Activated T-helper 2 cell treated with anti-CD3 and anti-CD28 coated beads, Interferon-gamma antibody, Interleukin-2, Interleukin-4, amounts not matched to agents 10 μg/mL and 5 μg/mL and 100 μg/mL, durations not matched to agents 14 hours and 24 hours and 36 hours (primary cell): ENCODE measurements around the gene RAB37. TPM values are rescaled to one million over a fixed set of nuclear protein-coding genes. Genes with fewer than 3 reads are reported as not detected.
A peak's percentile ranks its signal among the peaks of the same experiment; 100 is the strongest.

Experiments
- DNase-seq: peaks from one replicate; pipeline ENCODE4 v3.0.0; 2021; ENCODE audit warnings: low spot score
- H3K27ac Mint-ChIP-seq: one replicate; pipeline ENCODE4 v1.8.0; 2021; ENCODE audit warnings: mixed read lengths
- H3K27me3 Mint-ChIP-seq: one replicate; pipeline ENCODE4 v1.8.0; 2021; ENCODE audit warnings: low read depth, mixed read lengths
- H3K36me3 Mint-ChIP-seq: one replicate; pipeline ENCODE4 v1.8.0; 2021; ENCODE audit warnings: low read depth, mixed read lengths
- H3K4me1 Mint-ChIP-seq: one replicate; pipeline ENCODE4 v1.8.0; 2021; ENCODE audit warnings: low read depth, mixed read lengths
- H3K4me3 Mint-ChIP-seq: one replicate; pipeline ENCODE4 v1.8.0; 2021; ENCODE audit warnings: low read depth, mild to moderate bottlenecking, moderate library complexity, mixed read lengths
- H3K9me3 Mint-ChIP-seq: one replicate; pipeline ENCODE4 v1.8.0; 2021; ENCODE audit warnings: mixed read lengths
- intact Hi-C: fragments of 100-400 bp; cut with micrococcal nuclease; formaldehyde crosslinking; loops from one replicate; pipeline ENCODE4 v1.15.1; 2023
- total RNA-seq: library from RNA; stranded (reverse); gene quantifications from 2 replicates; pipeline ENCODE4 v1.2.3, GENCODE V29; 2022

The RAB37 gene
- total RNA-seq, 1 donor from 2014 or later: 9.7 TPM

GRCh38 chr17:74730491-74731346, 6.3 kb upstream of the RAB37 start:
- no peak overlapping the region for H3K4me3 Mint-ChIP-seq
- H3K27ac Mint-ChIP-seq: no peak overlapping the region
- H3K9me3 Mint-ChIP-seq: no peaks in the 10 kb centered on the region
- H3K4me1 Mint-ChIP-seq: peaks cover 9% of the 10 kb centered on the region
- no peaks in the 10 kb centered on the region for H3K36me3 Mint-ChIP-seq
- peaks cover 6% of the 10 kb centered on the region for H3K27me3 Mint-ChIP-seq
- intact Hi-C loops: no loop called here
- peak; percentile 54 for DNase-seq

DNA sequence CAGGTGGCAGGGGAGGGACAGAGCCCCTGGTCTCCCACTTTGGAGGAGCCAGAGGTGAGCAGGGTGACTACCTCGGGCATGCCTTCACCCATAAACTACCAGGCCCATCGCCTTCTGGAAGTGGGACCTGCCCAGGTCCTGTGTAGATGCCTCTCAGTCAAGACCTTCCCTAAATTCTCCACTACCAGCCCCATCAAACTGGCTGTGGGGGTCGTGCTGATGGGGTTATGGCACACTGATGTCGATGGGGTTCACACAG, 5.8 kb upstream of the RAB37 start:
- Mint-ChIP-seq H3K9me3 (no peaks in the 10 kb centered on the region), H3K27me3 (peaks cover 8% of the 10 kb centered on the region), H3K4me1 (peaks cover 11% of the 10 kb centered on the region), H3K4me3 (no peak overlapping the region), H3K36me3 (no peaks in the 10 kb centered on the region), H3K27ac (no peak overlapping the region)
- DNase-seq: no peak
- intact Hi-C loops: no loop called here

DNA sequence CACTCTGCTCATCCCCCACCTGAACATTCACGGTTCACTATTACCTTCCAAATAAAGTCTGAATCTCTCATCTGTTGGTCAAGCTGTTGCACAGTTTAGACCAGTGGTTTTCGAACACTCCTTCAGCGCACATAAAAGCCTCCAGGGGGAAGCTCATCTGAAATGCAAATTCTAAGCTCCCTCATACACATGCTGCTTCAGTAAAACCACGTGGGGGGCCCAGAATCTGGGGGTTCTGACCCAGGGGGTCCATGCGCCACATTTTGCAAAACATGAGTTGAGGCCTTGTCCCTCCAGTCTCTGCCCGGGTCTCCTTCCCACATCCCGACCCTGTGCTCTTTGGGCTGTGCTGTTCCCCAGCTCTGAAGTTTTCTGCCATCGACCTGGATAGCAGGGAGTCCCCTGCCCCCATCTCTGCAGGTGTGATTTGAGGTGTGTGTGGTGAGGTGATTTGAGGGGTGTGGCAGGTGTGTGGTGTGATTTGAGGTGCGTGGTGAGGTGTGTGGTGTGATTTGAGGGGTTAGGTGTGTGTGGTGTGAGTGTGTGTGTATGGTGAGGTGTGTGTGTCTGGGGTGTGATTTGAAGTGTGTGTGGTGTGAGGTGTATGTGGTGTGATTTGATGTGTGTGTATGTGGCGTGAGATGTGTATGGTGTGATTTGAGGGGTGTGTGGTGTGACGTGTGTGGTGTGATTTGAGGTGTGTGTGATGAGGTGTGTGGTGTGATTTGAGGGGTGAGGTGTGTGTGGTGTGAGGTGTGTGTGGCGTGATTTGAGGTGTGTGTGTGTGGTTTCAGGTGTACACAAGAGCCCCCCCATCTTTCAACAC, 4.8 kb upstream of the RAB37 start:
- intact Hi-C loops: no loop called here
- H3K27me3 Mint-ChIP-seq: peaks cover 9% of the 10 kb centered on the region
- no peaks in the 10 kb centered on the region for H3K9me3 Mint-ChIP-seq
- H3K4me3 Mint-ChIP-seq: no peak overlapping the region
- H3K4me1 Mint-ChIP-seq: peaks cover 13% of the 10 kb centered on the region
- DNase-seq: no peak
- H3K36me3 Mint-ChIP-seq: no peaks in the 10 kb centered on the region
- H3K27ac Mint-ChIP-seq: no peak overlapping the region

DNA sequence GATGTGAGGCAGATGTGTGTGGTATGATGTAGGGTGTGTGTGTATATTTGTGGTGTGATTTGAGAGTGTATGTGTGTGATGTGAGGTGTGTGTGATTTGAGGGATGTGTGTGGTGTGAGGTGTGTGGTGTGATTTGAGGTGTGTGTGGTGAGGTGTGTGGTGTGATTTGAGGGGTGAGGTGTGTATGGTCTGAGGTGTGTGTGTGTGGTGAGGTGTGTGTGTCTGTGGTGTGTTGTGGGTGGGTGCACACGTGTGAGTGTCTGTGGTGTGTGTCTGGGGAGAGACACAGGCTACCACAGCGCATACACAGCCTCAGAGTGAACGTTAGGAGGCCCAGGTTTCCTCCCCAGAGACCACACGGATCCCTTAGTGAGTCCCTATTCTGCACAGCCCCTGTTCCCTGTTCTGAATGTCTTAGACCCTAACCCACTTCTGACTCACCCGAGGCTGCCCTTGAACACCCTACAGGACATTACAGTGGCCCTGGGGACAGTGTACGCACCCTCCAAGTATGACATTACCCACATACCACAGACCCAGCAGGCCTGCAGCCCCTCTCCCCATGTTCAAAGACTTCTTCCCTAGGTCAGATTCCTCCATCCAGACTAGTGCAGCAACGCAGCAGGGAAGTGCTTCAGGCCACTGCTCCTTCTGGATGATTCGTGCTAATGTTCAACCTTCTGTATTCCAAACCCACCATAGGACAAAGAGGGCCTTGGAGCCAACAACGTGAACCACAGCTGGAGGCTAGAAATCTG, 3.5 kb upstream of the RAB37 start:
- DNase-seq: no peak
- intact Hi-C loops: no loop called here
- no peaks in the 10 kb centered on the region for H3K9me3 Mint-ChIP-seq

DNA sequence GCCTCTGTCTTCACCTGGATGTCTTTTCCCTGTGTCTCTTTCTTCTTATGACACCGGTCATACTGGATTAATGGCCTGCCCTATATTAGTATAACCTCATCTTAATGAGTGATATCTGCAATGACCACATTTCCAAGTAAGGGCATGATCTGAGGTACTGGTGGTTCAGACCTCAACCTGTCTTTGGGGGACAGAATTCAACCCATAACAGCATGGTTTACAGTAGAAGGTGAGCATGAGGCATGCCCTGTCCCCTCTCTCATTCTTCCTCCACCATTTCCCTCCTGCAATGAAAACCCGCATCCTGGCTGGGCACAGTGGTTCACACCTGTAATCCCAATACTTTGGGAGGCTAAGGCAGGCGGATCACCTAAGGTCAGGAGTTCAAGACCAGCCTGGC, 2.8 kb upstream of the RAB37 start:
- Mint-ChIP-seq H3K27me3 (peaks cover 9% of the 10 kb centered on the region), H3K4me3 (no peak overlapping the region), H3K27ac (no peak overlapping the region), H3K36me3 (no peaks in the 10 kb centered on the region), H3K9me3 (no peaks in the 10 kb centered on the region), H3K4me1 (peaks cover 27% of the 10 kb centered on the region)
- intact Hi-C loops: no loop called here
- DNase-seq: no peak

More for the DNA sequence above, 3.5 kb upstream of the RAB37 start:
- Mint-ChIP-seq H3K4me3 (no peak overlapping the region), H3K36me3 (no peaks in the 10 kb centered on the region), H3K27ac (no peak overlapping the region), H3K4me1 (peaks cover 20% of the 10 kb centered on the region), H3K27me3 (peaks cover 9% of the 10 kb centered on the region)

GRCh38 chr17:74737299-74738050, 419 bp downstream of the RAB37 start:
- intact Hi-C loops: loop anchor here (1.0 to 5.0 kb wide), 2 partner anchors 80 to 170 kb away; partner anchors contain the start of gene CD300H
- Mint-ChIP-seq H3K27ac (peak overlapping the region; percentile 87), H3K27me3 (peaks cover 9% of the 10 kb centered on the region), H3K36me3 (no peaks in the 10 kb centered on the region), H3K4me3 (peak overlapping the region; percentile 84), H3K4me1 (peaks cover 48% of the 10 kb centered on the region), H3K9me3 (no peaks in the 10 kb centered on the region)
- peak; percentile 45 for DNase-seq

DNA sequence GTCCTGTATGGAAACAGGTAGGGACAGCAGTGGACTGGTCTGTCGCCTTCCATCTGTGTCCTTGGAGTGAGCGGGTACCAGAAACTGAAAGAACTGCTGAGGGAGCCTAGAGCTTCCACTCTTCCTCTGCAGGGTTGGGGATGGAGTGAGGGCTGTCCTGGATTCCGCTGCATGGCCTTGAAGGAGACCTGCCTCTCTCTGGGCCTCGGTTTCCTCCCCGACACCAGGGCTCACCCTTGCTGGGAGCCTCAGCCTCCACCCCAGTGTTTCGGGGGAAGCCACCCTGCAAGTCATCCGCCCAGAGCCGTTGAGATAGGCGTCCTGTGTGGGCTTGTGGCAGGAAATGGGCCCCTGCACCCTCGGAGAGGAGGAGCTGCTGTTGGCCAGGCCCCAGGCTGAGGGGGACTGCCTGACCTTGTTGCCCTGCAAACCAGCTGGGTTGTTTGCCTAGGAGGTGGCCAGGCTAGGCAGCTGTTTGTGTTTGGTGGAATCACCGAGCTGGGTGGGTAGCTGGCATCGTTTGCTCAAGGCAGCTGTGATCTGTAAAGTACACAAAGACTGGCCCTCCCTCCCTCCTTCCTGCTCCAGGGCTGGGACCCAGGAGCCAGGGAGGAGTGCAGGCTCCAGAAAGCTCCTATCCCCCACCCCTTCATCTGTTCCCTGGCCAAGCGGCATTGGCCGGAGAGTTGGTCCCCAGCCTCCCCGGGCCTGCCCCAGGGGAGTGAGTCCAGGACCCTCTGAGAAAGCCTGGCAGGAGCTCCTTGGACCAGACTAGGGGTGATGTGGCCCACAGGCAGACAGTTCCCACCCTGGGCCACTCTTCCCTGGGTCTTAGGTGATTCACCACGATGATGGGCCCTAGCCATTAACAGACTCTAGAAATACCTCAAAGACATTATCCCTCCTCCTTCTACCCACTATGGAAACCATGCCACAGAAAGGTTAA, 1.3 kb downstream of the RAB37 start:
- H3K4me3 Mint-ChIP-seq: peak overlapping the region; percentile 84
- peaks cover 9% of the 10 kb centered on the region for H3K27me3 Mint-ChIP-seq
- intact Hi-C loops: loop anchor here (5.0 kb wide), 1 partner anchor 171 kb away; the partner anchor contains the start of gene CD300H
- no peaks in the 10 kb centered on the region for H3K9me3 Mint-ChIP-seq
- peaks cover 2% of the 10 kb centered on the region for H3K36me3 Mint-ChIP-seq
- peak overlapping the region; percentile 87 for H3K27ac Mint-ChIP-seq
- peak; percentile 82 for DNase-seq
- H3K4me1 Mint-ChIP-seq: peaks cover 57% of the 10 kb centered on the region

GRCh38 chr17:74739227-74739831, 2.3 kb downstream of the RAB37 start:
- peaks cover 8% of the 10 kb centered on the region for H3K27me3 Mint-ChIP-seq
- H3K4me1 Mint-ChIP-seq: peaks cover 67% of the 10 kb centered on the region
- H3K27ac Mint-ChIP-seq: peak overlapping the region; percentile 87
- intact Hi-C loops: loop anchor here (5.0 kb wide), 1 partner anchor 172 kb away; the partner anchor contains the start of gene CD300H
- peak overlapping the region; percentile 84 for H3K4me3 Mint-ChIP-seq
- DNase-seq: no peak
- H3K9me3 Mint-ChIP-seq: no peaks in the 10 kb centered on the region
- peaks cover 10% of the 10 kb centered on the region for H3K36me3 Mint-ChIP-seq

- Mint-ChIP-seq H3K9me3 (no peaks in the 10 kb centered on the region), H3K27me3 (peaks cover 4% of the 10 kb centered on the region), H3K36me3 (peaks cover 10% of the 10 kb centered on the region), H3K4me1 (peaks cover 73% of the 10 kb centered on the region), H3K27ac (peak overlapping the region; percentile 60), H3K4me3 (peak overlapping the region; percentile 24)
- no peak for DNase-seq
- intact Hi-C loops: loop anchor here (5.0 kb wide), 1 partner anchor 458 kb away; no protein-coding TSS in a partner anchor
Observed at GRCh38 chr17:74740173-74740572, 3.1 kb downstream of the RAB37 start.

- H3K4me3 Mint-ChIP-seq: no peak overlapping the region
- peak overlapping the region; percentile 48 for H3K27ac Mint-ChIP-seq
- peaks cover 4% of the 10 kb centered on the region for H3K27me3 Mint-ChIP-seq
- H3K9me3 Mint-ChIP-seq: no peaks in the 10 kb centered on the region
- no peak for DNase-seq
- H3K36me3 Mint-ChIP-seq: peaks cover 10% of the 10 kb centered on the region
- peaks cover 73% of the 10 kb centered on the region for H3K4me1 Mint-ChIP-seq
- intact Hi-C loops: loop anchor here (5.0 kb wide), 1 partner anchor 459 kb away; no protein-coding TSS in a partner anchor
Observed at GRCh38 chr17:74740641-74741387, 3.8 kb downstream of the RAB37 start.
